Measurements from ENCODE around the gene UMAD1.

Gene UMAD1

DNA sequence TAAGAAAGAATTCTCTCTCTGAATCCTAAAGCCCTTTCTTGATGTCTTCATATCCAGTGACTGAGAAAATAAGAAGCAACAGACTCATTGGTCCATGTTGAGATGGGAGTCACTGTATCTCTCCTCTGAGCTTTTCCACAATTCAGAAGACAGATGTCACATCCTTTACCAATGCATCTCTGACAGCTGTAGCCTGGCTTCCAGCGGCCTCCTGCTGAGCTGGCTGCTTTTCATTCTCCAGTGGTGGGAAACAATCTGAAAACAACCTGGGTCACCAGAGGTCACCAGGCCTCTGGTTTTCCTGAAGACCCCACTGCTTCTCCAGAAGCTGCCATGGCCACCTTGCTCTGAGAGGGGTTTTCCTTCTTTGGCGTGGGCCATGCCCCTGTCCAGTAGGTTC lies 96.1 kb downstream of the UMAD1 start:
- no peak for DNase-seq (ENCODE audit: extremely low spot score)
- TF ChIP-seq, protein P1, sequence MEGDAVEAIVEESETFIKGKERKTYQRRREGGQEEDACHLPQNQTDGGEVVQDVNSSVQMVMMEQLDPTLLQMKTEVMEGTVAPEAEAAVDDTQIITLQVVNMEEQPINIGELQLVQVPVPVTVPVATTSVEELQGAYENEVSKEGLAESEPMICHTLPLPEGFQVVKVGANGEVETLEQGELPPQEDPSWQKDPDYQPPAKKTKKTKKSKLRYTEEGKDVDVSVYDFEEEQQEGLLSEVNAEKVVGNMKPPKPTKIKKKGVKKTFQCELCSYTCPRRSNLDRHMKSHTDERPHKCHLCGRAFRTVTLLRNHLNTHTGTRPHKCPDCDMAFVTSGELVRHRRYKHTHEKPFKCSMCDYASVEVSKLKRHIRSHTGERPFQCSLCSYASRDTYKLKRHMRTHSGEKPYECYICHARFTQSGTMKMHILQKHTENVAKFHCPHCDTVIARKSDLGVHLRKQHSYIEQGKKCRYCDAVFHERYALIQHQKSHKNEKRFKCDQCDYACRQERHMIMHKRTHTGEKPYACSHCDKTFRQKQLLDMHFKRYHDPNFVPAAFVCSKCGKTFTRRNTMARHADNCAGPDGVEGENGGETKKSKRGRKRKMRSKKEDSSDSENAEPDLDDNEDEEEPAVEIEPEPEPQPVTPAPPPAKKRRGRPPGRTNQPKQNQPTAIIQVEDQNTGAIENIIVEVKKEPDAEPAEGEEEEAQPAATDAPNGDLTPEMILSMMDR (IDR thresholded peaks at IDR 0.05; ENCODE audit: control extremely low read depth, extremely low read depth, low read depth, missing control alignments) = no peak
- CTCF ChIA-PET = interaction anchor here (0.7 to 1.4 kb wide), 5 partner anchors 9 to 55 kb away, joined by 3 to 4 read pairs (median 4); no protein-coding TSS in a partner anchor
- POLR2A ChIA-PET = no interaction called here

DNA sequence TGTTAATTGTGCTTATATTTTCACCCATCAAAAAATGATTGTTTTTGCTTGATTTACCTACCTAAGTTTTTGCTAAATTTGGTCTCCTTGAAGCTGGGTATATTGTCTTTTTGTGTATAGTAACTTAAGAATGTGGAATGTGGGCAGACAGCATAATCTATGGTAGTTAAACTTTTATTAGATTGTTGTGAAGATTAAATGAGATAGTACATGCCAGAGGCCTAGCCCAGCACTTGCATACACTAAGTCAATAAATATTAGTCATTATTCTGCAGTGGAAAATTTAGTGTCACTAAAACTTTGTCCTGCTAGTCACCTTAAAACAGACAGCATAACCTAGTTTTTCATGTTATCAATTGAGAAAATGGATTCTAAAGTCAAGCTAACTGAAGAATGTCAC lies 97.1 kb downstream of the UMAD1 start:
- DNase-seq (ENCODE audit: extremely low spot score) = no peak
- TF ChIP-seq, protein P1 (IDR thresholded peaks at IDR 0.05; ENCODE audit: control extremely low read depth, extremely low read depth, low read depth, missing control alignments) = no peak
- POLR2A ChIA-PET = no interaction called here
- CTCF ChIA-PET = interaction anchor here (1.0 to 1.4 kb wide), 2 partner anchors 8 to 18 kb away, joined by 3 to 4 read pairs; no protein-coding TSS in a partner anchor

DNA sequence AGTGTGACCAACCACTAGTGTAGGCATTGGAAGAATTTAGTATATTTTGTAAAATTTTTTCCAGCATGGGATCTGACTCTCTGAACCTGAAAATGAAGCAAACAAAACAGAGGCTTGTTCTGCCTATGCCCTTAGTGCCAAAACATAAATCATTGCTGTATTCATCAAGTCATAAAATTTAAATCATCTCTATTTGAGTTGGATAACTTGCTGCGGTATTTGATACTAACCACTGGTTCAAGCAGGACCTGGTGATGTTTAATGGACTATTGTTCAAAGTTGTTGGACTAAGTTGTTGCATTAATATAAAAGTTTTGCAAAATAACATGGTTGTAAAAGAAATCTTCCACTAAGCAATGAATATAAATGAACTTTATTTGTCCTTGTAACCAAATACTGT lies 97.6 kb downstream of the UMAD1 start:
- TF ChIP-seq, protein P1 (IDR thresholded peaks at IDR 0.05; ENCODE audit: control extremely low read depth, extremely low read depth, low read depth, missing control alignments) = no peak
- DNase-seq (ENCODE audit: extremely low spot score) = no peak
- CTCF ChIA-PET = interaction anchor here (1.7 to 2.6 kb wide), 2 partner anchors 15 to 57 kb away, joined by 4 to 9 read pairs; no protein-coding TSS in a partner anchor
- POLR2A ChIA-PET = no interaction called here

- ChIA-PET CTCF (interaction anchor here (0.8 to 2.6 kb wide), 8 partner anchors 13 to 315 kb away, joined by 3 to 9 read pairs (median 3); partner anchors contain the start of gene RPA3), POLR2A (no interaction called here)
- TF ChIP-seq, protein P1 (IDR thresholded peaks at IDR 0.05; ENCODE audit: control extremely low read depth, extremely low read depth, low read depth, missing control alignments) = no peak
- DNase-seq (ENCODE audit: extremely low spot score) = no peak
Observed at GRCh38 chr7:7738622-7739021, 98.1 kb downstream of the UMAD1 start.

DNA sequence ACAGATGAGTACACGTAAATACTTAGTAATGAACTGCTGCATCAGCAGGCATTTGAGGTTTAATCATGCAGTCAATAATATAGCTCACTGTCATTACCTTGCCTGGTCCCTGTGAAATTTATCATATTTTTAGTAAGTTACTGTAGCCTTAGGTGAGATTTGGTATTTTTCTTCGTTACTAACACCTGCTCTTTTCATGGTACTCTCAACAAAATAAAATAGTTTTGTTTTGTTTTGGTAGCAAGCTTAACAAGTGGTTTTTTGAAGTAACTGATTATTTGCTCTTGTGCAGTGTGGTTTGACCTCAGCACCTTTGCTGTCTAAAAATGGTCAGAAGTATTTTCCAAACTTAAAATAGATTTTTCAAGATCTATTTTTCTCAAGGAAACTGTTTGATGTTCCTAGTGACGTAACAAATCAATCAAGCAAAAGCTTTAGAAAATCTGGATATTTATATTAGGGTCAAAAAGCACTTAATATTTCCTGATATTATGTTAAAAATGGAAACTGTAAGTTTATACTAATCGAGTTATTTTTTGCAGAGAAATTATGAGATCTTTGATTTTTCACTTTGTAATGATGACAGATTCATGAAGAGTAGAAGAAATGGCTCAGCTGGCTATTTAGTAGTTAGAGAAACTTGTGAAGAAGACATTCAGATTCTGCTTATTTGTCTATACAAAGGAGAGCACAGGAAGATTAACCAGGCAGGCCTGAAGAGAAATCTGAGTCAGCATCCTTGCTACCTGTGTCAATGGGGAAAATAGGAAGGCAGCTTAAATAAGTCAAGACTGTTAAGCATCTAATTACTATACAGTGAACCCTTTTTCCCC lies 98.9 kb downstream of the UMAD1 start:
- no peak for DNase-seq (ENCODE audit: extremely low spot score)
- TF ChIP-seq, protein P1 (IDR thresholded peaks at IDR 0.05; ENCODE audit: control extremely low read depth, extremely low read depth, low read depth, missing control alignments) = no peak
- POLR2A ChIA-PET = no interaction called here
- CTCF ChIA-PET = interaction anchor here (0.8 to 2.6 kb wide), 11 partner anchors 12 to 334 kb away, joined by 3 to 9 read pairs (median 3); partner anchors contain the start of gene RPA3

DNA sequence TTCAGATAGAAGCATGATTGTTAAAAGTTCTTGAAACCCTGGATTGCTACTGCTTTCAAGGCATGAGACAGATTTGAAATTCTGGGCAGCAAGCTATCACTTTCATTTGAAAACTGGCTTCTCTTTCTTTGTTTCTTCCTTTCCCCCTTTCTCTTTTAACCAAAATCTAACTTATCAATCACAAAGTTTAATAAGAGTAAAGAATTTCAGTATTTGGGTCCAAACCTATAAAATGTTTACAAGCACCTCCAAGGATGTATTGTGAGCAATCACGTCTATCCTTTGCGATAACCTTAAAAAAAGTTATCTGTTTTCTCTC lies 99.4 kb downstream of the UMAD1 start:
- TF ChIP-seq, protein P1 (IDR thresholded peaks at IDR 0.05; ENCODE audit: control extremely low read depth, extremely low read depth, low read depth, missing control alignments) = no peak
- POLR2A ChIA-PET = no interaction called here
- CTCF ChIA-PET = interaction anchor here (1.4 to 2.6 kb wide), 4 partner anchors 22 to 333 kb away, joined by 3 to 9 read pairs (median 4); partner anchors contain the start of gene RPA3
- no peak for DNase-seq (ENCODE audit: extremely low spot score)
